SK-N-SH (cell line): ENCODE results near the gene PYGO1. TPM values are rescaled to one million over a fixed set of nuclear protein-coding genes. Genes with fewer than 3 reads are reported as not detected.

Source experiments
- CTCF ChIA-PET: fragments of 300-600, 350-600 bp; formaldehyde crosslinking; extraction: SDS; loops from one replicate; lab custom pipeline; 2021; lab: Yijun Ruan, JAX
- POLR2A ChIA-PET: fragments of 350-600 bp; sonication (Branson Sonifier 250); formaldehyde crosslinking; extraction: SDS; loops from one replicate; lab custom pipeline; 2020; ENCODE audit warnings: antibody characterized with exemption, inconsistent platforms; lab: Yijun Ruan, JAX
- DNase-seq: peaks from one replicate; pipeline ENCODE4 v3.0.0; 2012
- H2AFZ ChIP-seq: fragments of 200-600 bp; sonication (generic); 2 replicates; pipeline ENCODE4 v1.8.1; 2016; ENCODE audit warnings: antibody characterized with exemption, mild to moderate bottlenecking, low read depth
- H3F3A ChIP-seq: fragments of 200-600 bp; sonication (generic); replicated peaks from 2 replicates; pipeline ENCODE3; 2016; ENCODE audit warnings: antibody characterized with exemption, mild to moderate bottlenecking; ENCODE audit not compliant: insufficient read depth
- H3K27ac ChIP-seq, 2 experiments: fragments of 200-500 bp in 1 of 2; fragments of 200-600 bp in 1 of 2; sonication (Bioruptor generic) in 1 of 2; sonication (generic), shearing (Covaris generic) in 1 of 2; 2 replicates each; pipeline versions ENCODE4 v1.5.1 to v1.6.1; 2014 to 2016; ENCODE audit warnings: low read depth in 2 of 2, inconsistent platforms in 1 of 2, low read length in 1 of 2, mild to moderate bottlenecking in 1 of 2, mixed read lengths in 1 of 2
- H3K27me3 ChIP-seq: fragments of 200-600 bp; sonication (generic), shearing (Covaris generic); 2 replicates; pipeline ENCODE4 v1.6.1; 2016; ENCODE audit warnings: mixed run types; ENCODE audit not compliant: insufficient read depth
- H3K36me3 ChIP-seq, 2 experiments: fragments of 200-500 bp in 1 of 2; fragments of 200-600 bp in 1 of 2; sonication (Bioruptor generic) in 1 of 2; sonication (generic) in 1 of 2; replicated peaks in 1 of 2; 2 replicates each; pipeline versions ENCODE3 to v1.5.1; 2014 to 2016; ENCODE audit warnings: low read length in 1 of 2, mild to moderate bottlenecking in 1 of 2; ENCODE audit not compliant: insufficient read depth in 2 of 2, control insufficient read depth in 1 of 2
- H3K4me1 ChIP-seq, 2 experiments: fragments of 200-500 bp in 1 of 2; fragments of 200-600 bp in 1 of 2; sonication (Bioruptor generic) in 1 of 2; sonication (generic), shearing (Covaris generic) in 1 of 2; 2 replicates each; pipeline versions ENCODE4 v1.5.1 to v1.6.1; 2014 to 2016; ENCODE audit warnings: low read depth in 1 of 2, low read length in 1 of 2, mixed run types in 1 of 2; ENCODE audit not compliant: insufficient read depth in 2 of 2, control insufficient read depth in 1 of 2
- H3K4me2 ChIP-seq: fragments of 200-600 bp; sonication (generic), shearing (Covaris generic); 2 replicates; pipeline ENCODE4 v1.6.1; 2017; ENCODE audit warnings: mixed run types
- H3K4me3 ChIP-seq, 2 experiments: fragments of 200-500 bp in 1 of 2; fragments of 200-600 bp in 1 of 2; sonication (Bioruptor generic) in 1 of 2; sonication (generic), shearing (Covaris generic) in 1 of 2; 2 replicates each; pipeline versions ENCODE4 v1.5.1 to v1.8.1; 2014 to 2016; ENCODE audit warnings: low read depth in 2 of 2, inconsistent platforms in 1 of 2, low read length in 1 of 2, mild to moderate bottlenecking in 1 of 2, mixed read lengths in 1 of 2, moderate library complexity in 1 of 2
- H3K79me2 ChIP-seq: fragments of 200-600 bp; sonication (generic); 2 replicates; pipeline ENCODE4 v1.8.1; 2017; ENCODE audit warnings: mild to moderate bottlenecking; ENCODE audit not compliant: insufficient read depth
- H3K9ac ChIP-seq: fragments of 200-600 bp; sonication (generic); 2 replicates; pipeline ENCODE4 v1.6.1; 2017; ENCODE audit warnings: mixed run types
- H3K9me2 ChIP-seq: fragments of 200-600 bp; sonication (generic); 2 replicates; pipeline ENCODE4 v1.6.1; 2017; ENCODE audit warnings: mixed run types
- H3K9me3 ChIP-seq: fragments of 200-600 bp; sonication (generic); 2 replicates; pipeline ENCODE4 v1.6.1; 2017; ENCODE audit warnings: mixed run types, mild to moderate bottlenecking, moderate library complexity
- H4K20me1 ChIP-seq: fragments of 200-600 bp; sonication (generic); 2 replicates; pipeline ENCODE4 v1.6.1; 2017; ENCODE audit warnings: mild to moderate bottlenecking, mixed run types; ENCODE audit not compliant: insufficient read depth
- CHD2 ChIP-seq: fragments of 150-350 bp; IDR thresholded peaks from 2 replicates; pipeline ENCODE4 v1.6.1; 2018; ENCODE audit warnings: low read length; ENCODE audit not compliant: partially characterized antibody
- CTCF ChIP-seq: fragments of 200-600 bp; sonication (generic); IDR thresholded peaks from 2 replicates; pipeline ENCODE4 v1.6.1; 2017; ENCODE audit warnings: antibody characterized with exemption, mild to moderate bottlenecking, moderate library complexity
- ELF1 ChIP-seq: IDR thresholded peaks from 2 replicates; pipeline ENCODE4 v1.4.0; 2012
- EP300 ChIP-seq, 2 experiments: IDR thresholded peaks; 2 replicates each; pipeline versions ENCODE4 v1.4.0 to v1.6.1; 2012; ENCODE audit warnings: borderline replicate concordance in 1 of 2, low read depth in 1 of 2, low read length in 1 of 2
- EZH2phosphoT487 ChIP-seq: fragments of 200-600 bp; sonication (generic); IDR thresholded peaks from 2 replicates; pipeline ENCODE4 v1.6.1; 2017; ENCODE audit warnings: low read depth, mixed run types, mild to moderate bottlenecking, antibody characterized with exemption, moderate library complexity, borderline replicate concordance
- FOXM1 ChIP-seq: IDR thresholded peaks from 2 replicates; pipeline ENCODE4 v1.4.0; 2012; ENCODE audit warnings: low read depth, mild to moderate bottlenecking
- GATA2 ChIP-seq: sonication (generic); formaldehyde crosslinking; IDR thresholded peaks from 2 replicates; pipeline ENCODE4 v1.5.0; 2020; ENCODE audit warnings: mild to moderate bottlenecking, missing genetic modification reagents
- JUND ChIP-seq: IDR thresholded peaks from 2 replicates; pipeline ENCODE4 v1.4.0; 2012
- MEF2A ChIP-seq: IDR thresholded peaks from 2 replicates; pipeline ENCODE4 v1.4.0; 2012; ENCODE audit warnings: low read depth, borderline replicate concordance
- MXI1 ChIP-seq: IDR thresholded peaks from 2 replicates; pipeline ENCODE4 v1.6.1; 2012; ENCODE audit warnings: mild to moderate bottlenecking, low read depth, low read length, improper control_type of control experiment
- NFIC ChIP-seq: IDR thresholded peaks from 2 replicates; pipeline ENCODE4 v1.4.0; 2012; ENCODE audit warnings: borderline replicate concordance
- RAD21 ChIP-seq: IDR thresholded peaks from 2 replicates; pipeline ENCODE4 v1.6.1; 2012; ENCODE audit warnings: mild to moderate bottlenecking, low read length
- RCOR1 ChIP-seq: fragments of 150-350 bp; IDR thresholded peaks from 2 replicates; pipeline ENCODE4 v1.6.1; 2017; ENCODE audit warnings: antibody characterized with exemption, low read length
- RFX5 ChIP-seq: IDR thresholded peaks from 2 replicates; pipeline ENCODE4 v1.6.1; 2012; ENCODE audit warnings: mild to moderate bottlenecking, improper control_type of control experiment, low read length
- RXRA ChIP-seq: IDR thresholded peaks from 2 replicates; pipeline ENCODE4 v1.4.0; 2012; ENCODE audit warnings: low read depth, mild to moderate bottlenecking, borderline replicate concordance
- TAF1 ChIP-seq: IDR thresholded peaks from 2 replicates; pipeline ENCODE4 v1.6.1; 2012; ENCODE audit warnings: low read depth, mild to moderate bottlenecking, low read length, moderate library complexity, borderline replicate concordance
- USF1 ChIP-seq: IDR thresholded peaks from 2 replicates; pipeline ENCODE4 v1.4.0; 2012; ENCODE audit warnings: low read depth, borderline replicate concordance
- YY1 ChIP-seq: IDR thresholded peaks from 2 replicates; pipeline ENCODE4 v1.4.0; 2012; ENCODE audit warnings: low read depth, mild to moderate bottlenecking
- WGBS: methylation state at CpG from one replicate; pipeline ENCODE4 v1.1.6; 2017; ENCODE audit warnings: low lambda C conversion rate; 5-methylcytosine and 5-hydroxymethylcytosine counted together
- polyA plus RNA-seq, 3 experiments: library from polyadenylated mRNA; depleted of rRNA; stranded (reverse); fragments of >200 nt; gene quantifications; 2 replicates each; pipeline ENCODE4 v1.2.3, GENCODE V29; 2012
- TF ChIP-seq, protein P1 (sequence below): IDR thresholded peaks from 2 replicates; pipeline ENCODE4 v1.6.1; 2012; ENCODE audit warnings: mild to moderate bottlenecking, low read depth, low read length, moderate library complexity
- TF ChIP-seq, protein P2 (sequence below): fragments of 150-350 bp; IDR thresholded peaks from 2 replicates; pipeline ENCODE4 v1.6.1; 2016; ENCODE audit warnings: mild to moderate bottlenecking, low read depth, low read length

PYGO1 gene
- polyA plus RNA-seq, 1 of the 3 experiments (the other 2 are of a cell fraction): 2.3 TPM

DNA sequence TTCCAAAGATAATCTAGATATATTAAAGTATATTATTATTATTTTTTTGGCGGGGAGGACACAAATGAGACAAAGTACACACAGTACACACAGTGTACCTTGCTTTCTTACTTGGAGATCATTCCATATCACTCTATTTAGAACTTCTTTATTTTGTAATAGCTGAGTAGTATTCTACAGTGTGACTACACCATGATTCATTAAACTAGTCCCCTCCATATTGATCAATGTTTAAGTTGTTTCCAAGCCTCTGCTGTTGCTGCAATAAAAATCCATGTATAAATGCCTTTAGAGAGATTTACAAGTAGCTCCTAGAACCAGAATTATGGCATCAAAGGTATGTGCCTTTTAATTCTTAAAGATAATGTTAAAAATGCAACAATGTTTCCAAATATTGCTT lies 38.8 kb downstream of the PYGO1 start:
- no peaks in the 10 kb centered on the region for H4K20me1 ChIP-seq
- H3K9me2 ChIP-seq: no peaks in the 10 kb centered on the region
- peaks cover 11 to 16% of the 10 kb centered on the region in 2 experiments for H3K36me3 ChIP-seq
- no peak overlapping the region for H2AFZ ChIP-seq
- 100% methylated on average over 1 of the region's 1 CpG for WGBS
- no peaks in the 10 kb centered on the region for H3F3A ChIP-seq
- CTCF ChIA-PET: interaction anchor here (0.6 to 1.1 kb wide), 4 partner anchors 12 to 1594 kb away, joined by 3 read pairs; no protein-coding TSS in a partner anchor
- H3K4me2 ChIP-seq: no peak overlapping the region
- H3K9ac ChIP-seq: no peak overlapping the region
- no peak for TF ChIP-seq RAD21
- TF ChIP-seq, protein P1, sequence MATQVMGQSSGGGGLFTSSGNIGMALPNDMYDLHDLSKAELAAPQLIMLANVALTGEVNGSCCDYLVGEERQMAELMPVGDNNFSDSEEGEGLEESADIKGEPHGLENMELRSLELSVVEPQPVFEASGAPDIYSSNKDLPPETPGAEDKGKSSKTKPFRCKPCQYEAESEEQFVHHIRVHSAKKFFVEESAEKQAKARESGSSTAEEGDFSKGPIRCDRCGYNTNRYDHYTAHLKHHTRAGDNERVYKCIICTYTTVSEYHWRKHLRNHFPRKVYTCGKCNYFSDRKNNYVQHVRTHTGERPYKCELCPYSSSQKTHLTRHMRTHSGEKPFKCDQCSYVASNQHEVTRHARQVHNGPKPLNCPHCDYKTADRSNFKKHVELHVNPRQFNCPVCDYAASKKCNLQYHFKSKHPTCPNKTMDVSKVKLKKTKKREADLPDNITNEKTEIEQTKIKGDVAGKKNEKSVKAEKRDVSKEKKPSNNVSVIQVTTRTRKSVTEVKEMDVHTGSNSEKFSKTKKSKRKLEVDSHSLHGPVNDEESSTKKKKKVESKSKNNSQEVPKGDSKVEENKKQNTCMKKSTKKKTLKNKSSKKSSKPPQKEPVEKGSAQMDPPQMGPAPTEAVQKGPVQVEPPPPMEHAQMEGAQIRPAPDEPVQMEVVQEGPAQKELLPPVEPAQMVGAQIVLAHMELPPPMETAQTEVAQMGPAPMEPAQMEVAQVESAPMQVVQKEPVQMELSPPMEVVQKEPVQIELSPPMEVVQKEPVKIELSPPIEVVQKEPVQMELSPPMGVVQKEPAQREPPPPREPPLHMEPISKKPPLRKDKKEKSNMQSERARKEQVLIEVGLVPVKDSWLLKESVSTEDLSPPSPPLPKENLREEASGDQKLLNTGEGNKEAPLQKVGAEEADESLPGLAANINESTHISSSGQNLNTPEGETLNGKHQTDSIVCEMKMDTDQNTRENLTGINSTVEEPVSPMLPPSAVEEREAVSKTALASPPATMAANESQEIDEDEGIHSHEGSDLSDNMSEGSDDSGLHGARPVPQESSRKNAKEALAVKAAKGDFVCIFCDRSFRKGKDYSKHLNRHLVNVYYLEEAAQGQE: no peak
- no peak for TF ChIP-seq FOXM1
- TF ChIP-seq, protein P2, sequence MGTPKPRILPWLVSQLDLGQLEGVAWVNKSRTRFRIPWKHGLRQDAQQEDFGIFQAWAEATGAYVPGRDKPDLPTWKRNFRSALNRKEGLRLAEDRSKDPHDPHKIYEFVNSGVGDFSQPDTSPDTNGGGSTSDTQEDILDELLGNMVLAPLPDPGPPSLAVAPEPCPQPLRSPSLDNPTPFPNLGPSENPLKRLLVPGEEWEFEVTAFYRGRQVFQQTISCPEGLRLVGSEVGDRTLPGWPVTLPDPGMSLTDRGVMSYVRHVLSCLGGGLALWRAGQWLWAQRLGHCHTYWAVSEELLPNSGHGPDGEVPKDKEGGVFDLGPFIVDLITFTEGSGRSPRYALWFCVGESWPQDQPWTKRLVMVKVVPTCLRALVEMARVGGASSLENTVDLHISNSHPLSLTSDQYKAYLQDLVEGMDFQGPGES: no peak
- TF ChIP-seq CTCF: no peak
- no peak for TF ChIP-seq RFX5
- no peak for TF ChIP-seq CHD2
- TF ChIP-seq RCOR1: no peak
- TF ChIP-seq YY1: no peak
- no peak for TF ChIP-seq EP300 (IDR thresholded peaks at IDR 0.05; ENCODE audit: borderline replicate concordance in 1 of 2, low read depth in 1 of 2, low read length in 1 of 2)
- TF ChIP-seq GATA2 (CRISPR knock-in tag): no peak
- no peak for TF ChIP-seq RXRA
- no peak for TF ChIP-seq TAF1
- TF ChIP-seq MEF2A: no peak
- TF ChIP-seq USF1: no peak
- no peak for TF ChIP-seq EZH2phosphoT487
- TF ChIP-seq ELF1: no peak
- TF ChIP-seq MXI1: no peak
- TF ChIP-seq NFIC: no peak
- no peak for TF ChIP-seq JUND
- DNase-seq: no peak
- peaks cover 0 to 8% of the 10 kb centered on the region in 2 experiments; a peak in 2 of 4 replicates for H3K4me1 ChIP-seq
- no peaks in the 10 kb centered on the region for H3K27me3 ChIP-seq
- H3K4me3 ChIP-seq: no peak overlapping the region
- no peak overlapping the region for H3K27ac ChIP-seq
- H3K79me2 ChIP-seq: peaks cover 19% of the 10 kb centered on the region; the same call in 1 of the 2 replicates
- POLR2A ChIA-PET: no interaction called here
- H3K9me3 ChIP-seq: no peaks in the 10 kb centered on the region
